SK-N-MC (cell line): Measurements from ENCODE around the gene ZDHHC11B.

Experiments
- EZH2 ChIP-seq: fragments of 200-600 bp; sonication (generic); IDR thresholded peaks from one replicate; pipeline ENCODE4 v1.6.1; 2017; ENCODE audit warnings: antibody characterized with exemption
- POLR2AphosphoS5 ChIP-seq: IDR thresholded peaks from 2 replicates; pipeline ENCODE4 v1.6.1; 2012; ENCODE audit warnings: mild to moderate bottlenecking, low read depth, low read length, borderline replicate concordance

GRCh38 chr5:675871-676698, 108.4 kb downstream of the ZDHHC11B start:
- TF ChIP-seq EZH2 (no peak), POLR2AphosphoS5 (no peak)
